ENCODE results near the gene TXNDC8.
"Not testable (repeated sequence)": the region's sequence is repeated elsewhere in the genome, so short reads cannot be mapped to it uniquely, and the experiment has no call there.

The TXNDC8 gene

GRCh38 chr9:110317911-110318310, 19.8 kb downstream of the TXNDC8 start:
- DNase-seq (ENCODE audit: low read depth) = no peak
- TF ChIP-seq CTCF (IDR thresholded peaks at IDR 0.05; ENCODE audit: insufficient read depth, low read depth, low read length, missing control alignments) = no peak
- H3K4me3 ChIP-seq (ENCODE audit: low read length) = no peak overlapping the region

DNA sequence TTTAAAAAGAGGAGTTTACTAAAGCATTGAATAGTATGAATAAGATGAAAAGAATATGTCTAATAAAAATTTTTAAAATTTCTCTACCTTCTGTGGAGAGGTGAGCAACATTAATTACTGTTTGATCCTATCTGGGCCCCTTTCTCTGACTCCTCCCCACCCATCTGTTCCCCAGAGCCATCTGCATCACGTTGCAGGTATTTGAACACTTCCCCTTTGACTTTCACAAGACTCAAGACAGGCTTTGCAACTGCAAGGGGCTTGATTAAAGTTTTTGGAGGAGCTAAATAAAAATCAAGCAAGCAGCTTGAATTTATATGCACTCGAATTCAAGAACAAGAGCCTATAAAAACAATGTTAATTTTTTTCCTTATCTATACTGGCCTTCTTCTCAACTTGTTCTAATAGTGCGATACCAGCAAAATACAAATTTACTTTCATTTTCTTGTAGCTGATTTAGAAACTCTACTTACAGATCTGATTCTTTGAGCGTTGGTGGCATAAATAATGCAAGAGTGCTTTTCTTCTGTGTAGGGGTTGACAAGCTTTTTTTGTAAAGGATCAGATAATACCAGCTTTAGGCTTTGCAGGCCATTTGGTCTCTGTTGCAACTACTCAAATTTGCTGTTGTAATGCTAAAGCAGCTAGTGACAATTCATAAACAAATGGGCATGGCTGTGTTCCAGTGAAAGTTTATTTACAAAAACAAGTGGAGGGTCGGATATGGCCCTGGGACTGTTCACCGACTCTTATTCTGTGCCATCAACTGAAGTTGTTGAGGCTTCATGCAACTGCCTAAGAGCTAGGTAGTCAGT, 21.2 kb downstream of the TXNDC8 start:
- no peak overlapping the region for H3K4me3 ChIP-seq (ENCODE audit: low read length)

DNA sequence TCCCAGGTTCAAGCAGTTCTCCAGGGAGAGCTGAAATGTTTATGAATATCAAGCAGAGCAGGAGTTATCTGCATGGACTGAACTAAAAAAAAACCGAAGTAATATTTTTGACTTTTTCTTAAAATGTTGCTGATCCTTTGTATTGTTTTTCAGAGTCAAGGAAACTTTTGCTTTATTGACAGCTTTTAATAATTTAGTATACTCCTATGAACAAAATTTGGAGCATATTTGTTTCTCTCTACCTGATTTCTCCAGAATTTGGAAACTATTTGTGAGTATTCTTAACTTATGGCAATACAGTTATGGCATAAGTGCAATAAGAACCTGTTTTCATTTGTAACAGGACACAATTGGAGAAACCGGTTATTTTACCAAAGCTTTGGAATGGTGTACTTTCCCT, 25.7 kb downstream of the TXNDC8 start:
- H3K4me3 ChIP-seq (ENCODE audit: low read length); DNase-seq (ENCODE audit: low read depth): not testable (repeated sequence)

More for the DNA sequence above, 21.2 kb downstream of the TXNDC8 start:
- peak; percentile 29 for DNase-seq (ENCODE audit: low read depth)
- no peak for TF ChIP-seq CTCF (IDR thresholded peaks at IDR 0.05; ENCODE audit: insufficient read depth, low read depth, low read length, missing control alignments)

GRCh38 chr9:110309681-110310080, 28.0 kb downstream of the TXNDC8 start:
- H3K4me3 ChIP-seq (ENCODE audit: low read length) = no peak overlapping the region
- no peak for DNase-seq (ENCODE audit: low read depth)
- TF ChIP-seq CTCF (IDR thresholded peaks at IDR 0.05; ENCODE audit: insufficient read depth, low read depth, low read length, missing control alignments) = no peak

- DNase-seq (ENCODE audit: low read depth) = no peak
- no peak overlapping the region for H3K4me3 ChIP-seq (ENCODE audit: low read length)
- no peak for TF ChIP-seq CTCF (IDR thresholded peaks at IDR 0.05; ENCODE audit: insufficient read depth, low read depth, low read length, missing control alignments)
Observed at GRCh38 chr9:110308633-110309038, 29.0 kb downstream of the TXNDC8 start.

- no peak for TF ChIP-seq CTCF (IDR thresholded peaks at IDR 0.05; ENCODE audit: insufficient read depth, low read depth, low read length, missing control alignments)
Observed at GRCh38 chr9:110307191-110307590, 30.5 kb downstream of the TXNDC8 start.

DNA sequence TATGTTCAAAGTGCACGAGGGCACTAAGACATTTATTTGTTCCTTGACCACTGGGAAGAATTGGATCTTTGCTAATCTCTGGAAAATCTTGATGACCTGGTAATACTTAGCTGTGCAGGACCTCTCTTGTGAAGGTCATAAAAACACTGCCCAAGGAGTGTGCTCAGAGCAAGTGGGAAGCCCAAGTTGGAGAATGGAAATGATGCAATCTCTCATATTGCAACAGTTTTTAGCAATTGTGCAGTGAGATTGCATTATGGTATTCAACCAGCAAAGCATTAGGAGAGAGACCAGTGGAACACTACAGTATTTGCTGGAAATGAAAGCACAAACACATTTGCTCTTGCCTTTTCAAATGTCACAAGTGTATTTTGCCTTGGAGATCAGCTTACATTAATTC, 34.5 kb downstream of the TXNDC8 start:
- H3K4me3 ChIP-seq (ENCODE audit: low read length) = no peak overlapping the region
- TF ChIP-seq CTCF (IDR thresholded peaks at IDR 0.05; ENCODE audit: insufficient read depth, low read depth, low read length, missing control alignments) = no peak
- peak; percentile 62 for DNase-seq (ENCODE audit: low read depth)

More at GRCh38 chr9:110307191-110307590, 30.5 kb downstream of the TXNDC8 start:
- no peak overlapping the region for H3K4me3 ChIP-seq (ENCODE audit: low read length)
- DNase-seq (ENCODE audit: low read depth) = no peak
